GM19468 (cell line): ENCODE data around the gene OR10D3.
"Not testable (repeated sequence)": the region's sequence is repeated elsewhere in the genome, so short reads cannot be mapped to it uniquely, and the experiment has no call there.

Source experiments
- ATAC-seq: cut with Tn5 transposase; IDR thresholded peaks from one replicate; pipeline ENCODE4 v1.9.1; 2021; ENCODE audit warnings: mild to moderate bottlenecking, moderate library complexity, moderate number of reproducible peaks; ENCODE audit not compliant: unreplicated experiment; ENCODE audit errors: extremely low read depth

OR10D3 gene

GRCh38 chr11:124183068-124183467 lies at the start of gene OR10D3:
OR10D3 (plus strand) TSS chr11:124183345; CDS start chr11:124185270, 1,925 bp downstream.
- ATAC-seq: no peak

- ATAC-seq: no peak
These were observed 40.1 kb upstream of the OR10D3 start for GRCh38 chr11:124143034-124143433.

- ATAC-seq: no peak
These were observed 35.2 kb upstream of the OR10D3 start for GRCh38 chr11:124147951-124148350.

- ATAC-seq: no peak
These were observed 32.5 kb upstream of the OR10D3 start for GRCh38 chr11:124150684-124151083.

- no peak for ATAC-seq
These were observed 30.3 kb upstream of the OR10D3 start for GRCh38 chr11:124152770-124153407.

- ATAC-seq: no peak
These were observed 29.3 kb upstream of the OR10D3 start for GRCh38 chr11:124153821-124154220.

GRCh38 chr11:124159481-124159880 lies 23.7 kb upstream of the OR10D3 start:
- ATAC-seq: no peak

GRCh38 chr11:124160986-124161385 lies 22.2 kb upstream of the OR10D3 start:
- no peak for ATAC-seq

- no peak for ATAC-seq
These were observed 15.3 kb upstream of the OR10D3 start for GRCh38 chr11:124167826-124168231.

GRCh38 chr11:124168796-124169195 lies 14.3 kb upstream of the OR10D3 start:
- ATAC-seq: no peak

- not testable (repeated sequence) for ATAC-seq
These were observed 12.8 kb upstream of the OR10D3 start for GRCh38 chr11:124170315-124170714.

- no peak for ATAC-seq
These were observed 12.2 kb upstream of the OR10D3 start for GRCh38 chr11:124170801-124171586.

GRCh38 chr11:124172101-124172500 lies 11.0 kb upstream of the OR10D3 start:
- no peak for ATAC-seq

- ATAC-seq: no peak
These were observed 10.5 kb upstream of the OR10D3 start for GRCh38 chr11:124172599-124172998.

- no peak for ATAC-seq
These were observed 9.1 kb upstream of the OR10D3 start for GRCh38 chr11:124174001-124174583.

- no peak for ATAC-seq
These were observed 6.0 kb upstream of the OR10D3 start for GRCh38 chr11:124176925-124177715.

GRCh38 chr11:124179310-124179709 lies 3.8 kb upstream of the OR10D3 start:
- ATAC-seq: no peak

- no peak for ATAC-seq
These were observed 7.4 kb downstream of the OR10D3 start for GRCh38 chr11:124190298-124191139.

- ATAC-seq: no peak
These were observed 10.3 kb downstream of the OR10D3 start for GRCh38 chr11:124193221-124194010.
